GM21529 (cell line): Measurements from ENCODE around the gene GMCL2.
"Not testable (repeated sequence)": the region's sequence is repeated elsewhere in the genome, so short reads cannot be mapped to it uniquely, and the experiment has no call there.

ENCODE experiments used
- ATAC-seq: cut with Tn5 transposase; IDR thresholded peaks from one replicate; pipeline ENCODE4 v1.9.1; 2021; ENCODE audit not compliant: unreplicated experiment

Gene GMCL2, protein sequence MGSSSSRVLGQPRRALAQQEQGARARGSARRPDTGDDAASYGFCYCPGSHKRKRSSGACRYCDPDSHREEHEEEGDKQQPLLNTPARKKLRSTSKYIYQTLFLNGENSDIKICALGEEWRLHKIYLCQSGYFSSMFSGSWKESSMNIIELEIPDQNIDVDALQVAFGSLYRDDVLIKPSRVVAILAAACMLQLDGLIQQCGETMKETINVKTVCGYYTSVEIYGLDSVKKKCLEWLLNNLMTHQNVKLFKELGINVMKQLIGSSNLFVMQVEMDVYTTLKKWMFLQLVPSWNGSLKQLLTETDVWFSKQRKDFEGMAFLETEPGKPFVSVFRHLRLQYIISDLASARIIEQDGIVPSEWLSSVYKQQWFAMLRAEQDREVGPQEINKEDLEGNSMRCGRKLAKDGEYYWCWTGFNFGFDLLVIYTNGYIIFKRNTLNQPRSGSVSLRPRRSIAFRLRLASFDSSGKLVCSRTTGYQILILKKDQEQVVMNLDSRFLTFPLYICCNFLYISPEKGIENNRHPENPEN

DNA sequence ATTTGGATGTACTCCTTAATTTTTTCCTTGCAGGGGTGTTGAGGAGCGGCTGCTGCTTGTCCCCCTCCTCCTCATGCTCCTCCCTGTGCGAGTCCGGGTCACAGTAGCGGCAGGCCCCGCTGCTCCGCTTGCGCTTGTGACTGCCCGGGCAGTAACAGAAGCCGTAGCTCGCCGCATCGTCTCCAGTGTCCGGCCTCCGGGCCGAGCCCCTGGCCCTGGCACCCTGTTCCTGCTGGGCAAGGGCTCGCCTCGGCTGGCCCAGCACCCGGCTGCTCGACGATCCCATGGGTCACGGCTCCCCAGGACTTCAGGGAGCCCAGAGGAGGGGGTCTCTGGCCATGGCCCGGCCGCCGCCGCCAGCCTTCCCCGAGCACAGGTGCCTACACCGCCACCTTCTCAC, at the start of gene GMCL2:
Gene GMCL2 (minus strand): TSS at position 358 of the 400 bp plus-strand sequence. CDS start 72 bp downstream, at position 286.
- no peak for ATAC-seq

DNA sequence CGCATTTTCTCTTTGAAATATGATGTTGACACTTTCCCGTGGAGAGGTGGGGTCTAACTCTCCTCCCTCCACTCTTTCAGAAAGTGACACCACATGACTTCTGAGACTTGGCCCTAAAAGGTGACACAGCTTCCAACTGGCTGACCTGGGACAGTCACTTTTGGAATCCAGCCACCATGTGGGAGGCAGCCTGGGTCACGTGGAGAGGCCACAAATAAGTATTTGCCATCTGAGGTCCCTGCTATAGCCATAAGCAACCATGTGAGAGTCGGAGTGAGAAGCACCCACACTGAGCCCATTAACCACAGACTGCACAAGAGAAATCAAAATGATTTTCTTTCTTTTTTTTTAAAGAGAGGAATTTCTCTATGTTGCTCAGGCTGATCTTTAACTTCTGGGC, 49.5 kb upstream of the GMCL2 start:
- ATAC-seq, result no peak

DNA sequence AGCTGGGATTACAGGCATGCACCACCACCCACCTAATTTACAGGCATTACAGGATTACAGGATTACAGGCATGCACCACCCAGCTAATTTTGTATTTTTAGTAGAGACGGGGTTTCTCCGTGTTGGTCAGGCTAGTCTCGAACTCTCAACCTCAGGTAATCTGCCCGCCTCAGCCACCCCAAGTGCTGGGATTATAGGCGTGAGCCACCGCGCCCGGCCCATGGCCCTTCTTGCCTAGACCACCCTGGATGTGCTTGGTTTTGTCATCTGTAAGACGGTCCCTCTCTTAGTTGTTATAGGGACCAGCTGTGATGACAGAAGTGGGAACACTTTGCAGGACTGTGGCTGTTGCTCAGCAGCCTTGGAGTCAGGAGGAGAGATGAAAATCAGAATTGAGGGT, 49.0 kb upstream of the GMCL2 start:
- ATAC-seq, result no peak

DNA sequence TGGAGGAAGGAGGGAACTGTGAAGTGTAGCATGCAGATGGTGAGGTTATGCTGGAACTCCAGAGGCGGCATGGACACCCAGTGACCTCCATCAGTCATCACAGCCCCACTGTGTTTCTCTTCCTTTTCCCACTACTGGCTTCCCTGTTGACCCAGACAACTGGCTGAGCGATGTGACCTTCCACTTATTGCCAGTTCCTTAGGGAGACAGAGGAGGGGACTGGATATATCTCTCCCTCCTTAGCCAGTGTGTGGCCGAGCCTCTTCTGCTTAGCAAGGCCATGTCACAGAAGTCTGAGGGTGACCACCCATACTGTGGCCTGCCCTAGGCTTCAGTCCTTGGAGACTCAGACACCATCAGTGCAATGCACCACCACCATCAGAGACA, 48.4 kb upstream of the GMCL2 start:
- ATAC-seq, result no peak

DNA sequence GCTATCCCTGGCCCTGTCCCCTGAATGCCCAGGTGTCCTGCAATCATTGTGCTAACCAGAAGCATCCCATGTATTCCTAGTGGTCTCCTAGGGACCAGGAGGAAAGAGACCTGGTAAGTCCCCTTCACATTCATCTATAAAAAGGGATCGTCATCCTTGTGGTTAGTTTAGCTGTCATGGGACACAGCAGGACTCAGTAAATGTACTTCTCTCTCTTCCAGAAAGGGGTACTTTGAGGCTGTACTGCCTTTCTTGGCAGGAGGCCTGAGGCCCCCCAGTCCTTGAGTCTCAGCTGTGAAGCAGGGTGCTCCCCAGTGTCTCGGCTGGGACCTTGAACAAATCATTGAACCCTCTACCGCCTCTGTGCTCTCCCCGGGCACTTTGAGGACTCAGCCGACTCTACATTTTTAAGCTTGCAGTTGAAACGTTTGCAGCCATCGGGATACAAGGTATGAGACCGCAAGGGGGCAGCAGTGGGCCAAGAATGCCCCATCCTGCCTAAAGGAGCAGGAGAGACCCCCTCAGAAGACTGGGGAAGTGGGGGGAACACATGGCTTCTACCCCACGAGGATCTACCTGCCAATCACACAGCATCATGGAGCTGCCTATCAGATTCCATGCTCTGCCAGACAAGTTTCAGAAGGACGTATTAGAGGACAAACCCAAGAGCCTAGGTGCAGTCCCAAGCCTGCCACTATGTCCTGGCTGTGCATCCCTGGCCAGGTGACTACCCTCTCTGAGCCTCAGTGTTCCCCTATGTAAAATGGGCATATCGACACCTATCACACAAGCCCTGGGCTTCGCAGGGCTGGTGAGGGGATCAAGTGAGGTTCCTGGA, 47.8 kb upstream of the GMCL2 start:
- ATAC-seq, result peak; percentile 27

DNA sequence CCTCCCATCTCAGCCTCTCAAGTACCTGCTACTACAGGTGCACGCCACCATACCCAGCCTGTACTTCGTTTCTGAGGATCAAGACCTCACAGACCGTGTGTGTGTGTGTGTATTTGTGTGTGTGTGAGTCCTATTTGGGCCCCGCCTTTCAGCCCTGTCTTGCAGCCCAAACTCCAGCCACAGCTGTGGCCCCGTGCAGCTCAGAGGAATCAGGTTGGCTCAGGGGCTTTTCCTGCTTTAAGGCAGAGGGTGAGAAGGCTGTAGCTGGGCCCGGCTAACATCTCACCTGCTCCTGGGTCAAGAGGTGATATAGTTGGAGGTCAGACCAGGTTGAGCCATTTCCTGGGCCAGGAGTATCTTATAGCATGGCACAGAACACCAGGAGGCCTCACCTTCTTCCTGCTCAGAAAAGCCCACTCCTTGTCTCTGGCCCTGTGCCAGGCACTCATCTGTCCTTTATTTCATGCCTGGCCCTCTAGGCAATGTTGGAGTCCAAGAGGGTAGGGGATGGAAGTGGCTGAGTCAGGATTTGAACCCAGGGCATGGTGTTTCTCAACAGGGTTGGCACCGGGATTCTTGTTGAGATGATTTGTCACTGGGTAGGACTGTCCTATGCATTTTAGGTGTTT, 47.1 kb upstream of the GMCL2 start:
- ATAC-seq, result no peak

DNA sequence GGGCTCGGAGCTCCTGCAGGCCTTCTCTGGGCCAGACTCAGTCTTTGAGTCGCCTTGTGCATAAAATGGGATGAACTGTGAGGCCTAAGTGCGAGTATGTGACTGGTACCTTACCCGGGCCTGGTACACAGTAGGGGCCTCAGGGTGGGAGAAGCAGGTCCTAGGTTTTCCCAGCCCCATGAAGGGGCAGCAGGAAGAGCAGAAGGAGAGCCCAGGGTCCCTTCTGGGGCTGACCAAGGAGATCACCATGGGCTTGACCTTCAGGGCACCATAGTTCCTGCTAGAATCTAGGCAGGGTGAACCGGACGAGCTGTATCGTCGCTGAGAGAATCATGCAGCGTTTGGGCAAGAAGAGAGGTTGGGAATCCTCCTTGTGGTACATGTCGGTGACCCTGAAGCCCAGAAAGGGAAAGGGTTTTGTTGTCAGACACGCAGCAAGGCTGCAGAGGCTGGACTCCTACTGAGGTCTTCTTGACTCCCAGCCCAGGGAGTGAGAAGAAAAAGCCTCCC, 45.8 kb upstream of the GMCL2 start:
- ATAC-seq, result peak; percentile 33

DNA sequence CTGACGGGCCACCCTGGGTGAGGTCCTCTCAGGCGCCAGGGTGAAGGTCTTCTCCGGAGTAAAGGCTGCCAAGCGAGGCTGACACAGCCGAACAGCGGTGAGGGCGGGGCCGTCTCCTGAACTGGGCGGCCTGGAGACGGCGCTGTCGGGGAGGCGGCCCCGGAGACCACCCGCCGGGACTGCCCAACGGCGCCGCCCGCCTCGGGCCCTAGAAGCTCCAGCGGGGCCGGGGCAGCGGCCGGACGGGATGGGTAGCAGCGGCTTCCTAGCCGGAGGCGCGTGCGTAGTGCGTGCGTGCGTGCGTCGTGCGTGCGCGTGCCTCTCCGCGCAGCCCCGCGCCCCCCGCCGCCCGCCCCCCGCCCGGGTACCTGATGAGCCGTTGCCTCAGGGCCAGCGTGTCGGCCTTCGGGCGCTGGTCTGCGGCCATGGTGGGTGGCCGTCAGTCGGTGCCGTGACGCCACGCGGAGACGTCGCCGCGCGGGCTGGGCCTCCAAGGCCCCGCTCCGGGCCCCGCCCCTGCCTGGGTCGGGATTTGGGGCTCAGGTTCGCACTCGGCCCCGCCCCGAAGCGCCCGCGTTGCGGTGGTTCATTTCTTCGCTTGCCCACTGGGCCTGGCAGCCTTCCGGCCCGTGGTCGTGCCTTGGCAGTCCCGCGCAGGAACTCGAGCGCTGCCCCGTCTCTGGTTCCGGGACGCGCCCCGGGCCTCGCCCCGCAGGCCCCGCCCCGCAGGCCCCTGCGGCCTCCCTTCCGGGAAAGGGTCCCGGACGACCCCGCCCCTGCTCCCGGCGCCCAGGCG, 45.2 kb upstream of the GMCL2 start, which contains the start of gene PHYKPL:
Gene PHYKPL (minus strand): TSS at position 679 of the 796 bp plus-strand sequence. CDS start 252 bp downstream, at position 427.
- ATAC-seq, result peak; percentile 66

DNA sequence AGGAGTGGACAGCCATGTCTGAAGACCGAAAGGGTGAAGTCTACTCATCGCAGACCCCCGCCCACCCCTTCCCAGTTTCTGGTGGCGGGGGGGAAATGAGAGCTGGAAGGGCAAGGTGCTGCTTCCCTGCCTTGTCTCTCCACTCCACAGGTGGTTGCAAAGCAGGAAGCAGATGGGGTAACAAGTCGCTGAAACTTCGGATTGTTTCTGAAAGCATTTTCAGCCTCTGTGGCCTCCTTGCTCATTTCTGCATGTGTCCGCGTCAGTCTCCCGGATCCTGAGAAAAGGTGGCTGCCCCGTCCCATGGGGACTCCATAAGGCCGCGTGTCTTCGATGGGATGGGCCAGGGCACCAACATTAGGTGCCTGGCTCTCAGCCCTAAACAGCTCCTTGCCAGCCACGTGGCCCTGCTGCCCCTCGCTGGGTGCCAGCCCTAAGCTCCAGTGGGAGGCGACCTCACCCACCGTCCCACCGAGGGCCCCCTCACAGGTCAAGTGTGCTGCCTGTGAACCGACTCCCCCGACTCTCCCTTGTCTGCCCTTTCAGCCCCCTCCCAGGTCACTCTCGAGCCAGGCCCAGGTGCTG, 44.5 kb upstream of the GMCL2 start:
- no peak for ATAC-seq

DNA sequence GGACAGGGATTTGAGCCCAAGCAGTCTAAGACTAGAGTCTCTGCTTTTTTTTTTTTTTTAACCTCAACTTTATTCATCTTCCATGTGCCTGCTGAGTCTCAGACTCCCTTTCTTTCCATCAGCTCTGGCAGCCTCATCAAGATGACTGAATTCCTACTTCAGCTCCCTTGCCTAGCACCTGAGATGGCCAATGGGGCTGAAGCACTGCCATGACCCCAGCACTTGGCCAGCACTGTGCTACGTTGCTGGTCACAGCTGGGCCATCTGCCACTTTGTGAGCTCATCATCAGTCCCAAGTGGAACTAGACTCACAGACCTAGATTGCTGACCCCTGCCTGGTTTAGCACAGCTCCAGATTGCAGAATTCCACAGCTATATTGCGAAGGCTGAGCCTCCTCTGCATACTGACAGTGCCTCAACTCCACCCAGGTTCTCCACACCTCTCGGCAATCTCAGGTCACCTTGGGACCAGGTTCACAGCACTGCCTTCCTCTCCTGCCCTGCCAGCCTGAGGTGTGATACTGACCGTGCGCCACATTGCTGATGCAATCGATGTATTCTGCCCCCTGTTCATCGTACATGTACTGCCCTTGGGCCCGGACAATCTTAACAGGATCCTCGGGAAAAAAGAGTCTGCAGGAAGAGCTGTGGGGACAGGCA, 43.8 kb upstream of the GMCL2 start:
- ATAC-seq, result no peak

DNA sequence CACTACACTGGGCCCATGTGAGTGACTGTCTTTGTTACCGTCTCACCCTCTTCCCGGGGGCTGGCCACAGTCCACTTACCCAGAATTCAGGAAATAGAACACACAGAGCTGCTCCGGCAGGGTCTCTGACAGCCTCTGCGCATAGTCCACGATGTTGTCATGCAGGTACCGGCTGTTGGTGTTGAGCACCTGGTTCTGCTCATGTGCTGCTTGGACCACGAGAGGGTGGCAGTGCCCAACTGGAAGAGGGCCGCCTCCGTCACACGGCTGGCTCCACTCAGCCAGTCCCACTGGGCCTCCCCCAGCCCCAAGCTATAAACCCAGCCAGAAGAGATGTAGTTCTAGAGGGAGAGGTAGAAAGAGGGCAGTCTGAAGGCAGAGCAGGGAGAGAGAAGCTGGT, 42.7 kb upstream of the GMCL2 start:
- no peak for ATAC-seq

DNA sequence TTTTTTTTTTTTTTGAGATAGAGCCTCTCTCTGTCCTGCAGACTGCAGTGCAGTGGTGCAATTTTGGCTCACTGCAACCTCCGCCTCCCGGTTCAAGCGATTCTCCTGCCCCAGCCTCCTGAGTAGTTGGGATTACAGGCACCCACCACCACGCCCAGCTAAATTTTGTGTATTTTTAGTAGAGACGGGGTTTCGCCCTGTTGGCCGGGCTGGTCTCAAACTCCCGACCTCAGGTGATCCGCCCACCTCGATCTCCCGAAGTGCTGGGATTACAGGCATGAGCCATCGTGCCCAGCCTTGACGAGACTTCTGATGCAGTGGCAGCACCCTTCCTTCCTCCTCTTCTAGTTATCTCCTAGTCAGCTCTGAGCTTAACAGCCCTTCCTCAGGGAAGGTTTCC, 41.9 kb upstream of the GMCL2 start:
- not testable (repeated sequence) for ATAC-seq

DNA sequence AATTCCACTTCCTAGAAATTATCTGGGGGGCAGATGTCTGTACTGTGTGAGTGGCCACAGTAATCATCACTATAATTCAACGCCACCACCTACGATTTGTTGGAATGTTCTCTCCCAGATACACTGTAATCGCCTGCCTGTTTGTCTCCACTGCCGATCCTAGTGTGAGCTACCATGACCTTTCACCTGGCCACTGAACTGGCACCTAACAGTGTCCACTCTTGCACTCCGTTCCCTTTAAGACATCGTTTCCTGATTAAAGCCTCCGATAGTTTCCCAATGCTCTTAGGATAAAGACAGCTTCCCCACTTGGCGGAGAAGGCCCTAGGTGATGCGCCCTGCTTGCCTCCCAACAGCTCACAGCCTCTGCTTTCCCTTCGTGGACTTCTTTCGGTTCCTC, 41.4 kb upstream of the GMCL2 start:
- ATAC-seq, result no peak

DNA sequence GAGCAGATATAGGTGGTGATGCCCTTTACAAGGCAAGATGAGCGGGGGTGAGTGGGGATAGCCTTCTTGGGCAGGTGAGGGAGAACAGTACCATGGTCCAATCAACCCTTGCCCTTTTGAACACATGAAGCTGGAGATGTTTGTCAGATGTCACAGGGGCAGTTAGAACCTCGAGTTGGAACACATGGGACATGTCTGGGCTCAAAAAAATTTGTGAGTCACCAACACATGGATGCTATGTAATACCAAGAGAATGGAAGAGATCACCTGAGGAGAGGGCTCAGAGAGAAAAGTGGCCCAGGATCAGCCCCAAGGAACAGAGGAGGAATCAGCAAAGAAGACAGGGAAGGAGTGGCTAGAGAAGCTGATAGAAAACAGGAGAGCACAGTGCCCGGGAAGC, 40.8 kb upstream of the GMCL2 start:
- no peak for ATAC-seq

DNA sequence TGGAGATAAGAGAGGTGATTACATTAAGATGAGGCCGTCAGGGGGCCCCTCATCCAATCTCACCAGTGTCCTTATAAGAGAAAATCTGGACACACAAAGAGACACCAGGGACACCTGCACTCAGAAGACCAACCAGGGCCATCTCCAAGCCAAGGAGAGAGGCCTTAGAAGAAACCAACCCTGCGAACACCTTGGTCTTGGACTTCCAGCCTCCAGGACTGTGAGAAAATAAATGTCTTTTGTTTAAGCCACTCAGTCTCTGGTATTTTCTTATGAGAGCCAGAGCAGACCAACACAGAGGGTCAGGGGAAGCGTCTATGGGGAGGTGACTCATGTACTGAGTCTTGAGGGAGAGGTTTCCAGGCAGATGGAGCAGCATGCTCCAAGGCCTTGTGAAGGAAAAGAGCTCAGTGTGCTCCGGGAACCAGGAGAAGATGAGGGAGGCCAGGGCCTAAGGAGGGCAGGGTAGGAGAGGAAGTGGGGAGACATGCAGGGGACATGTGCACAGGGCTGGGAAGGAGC, 40.0 kb upstream of the GMCL2 start:
- ATAC-seq, result no peak

DNA sequence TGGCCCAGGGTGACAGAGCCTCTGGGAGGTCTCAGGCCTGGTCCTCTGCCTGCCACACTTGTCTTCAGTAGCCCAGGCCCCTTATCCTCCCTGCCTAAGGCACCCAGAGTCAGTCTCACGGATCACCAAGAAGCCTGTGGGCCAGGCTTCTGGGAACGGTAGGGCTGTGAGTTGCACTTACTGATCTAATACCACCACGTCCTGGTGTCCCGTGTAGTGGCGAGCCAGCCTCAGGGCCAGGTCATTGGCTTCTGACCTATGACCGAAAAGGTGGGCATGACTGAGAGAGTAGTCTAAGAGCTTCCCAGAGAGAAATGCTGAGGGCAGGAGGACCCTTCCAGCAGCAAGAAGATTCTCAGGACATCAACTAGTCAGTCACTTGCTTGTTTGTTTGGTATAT, 38.0 kb upstream of the GMCL2 start:
- no peak for ATAC-seq

DNA sequence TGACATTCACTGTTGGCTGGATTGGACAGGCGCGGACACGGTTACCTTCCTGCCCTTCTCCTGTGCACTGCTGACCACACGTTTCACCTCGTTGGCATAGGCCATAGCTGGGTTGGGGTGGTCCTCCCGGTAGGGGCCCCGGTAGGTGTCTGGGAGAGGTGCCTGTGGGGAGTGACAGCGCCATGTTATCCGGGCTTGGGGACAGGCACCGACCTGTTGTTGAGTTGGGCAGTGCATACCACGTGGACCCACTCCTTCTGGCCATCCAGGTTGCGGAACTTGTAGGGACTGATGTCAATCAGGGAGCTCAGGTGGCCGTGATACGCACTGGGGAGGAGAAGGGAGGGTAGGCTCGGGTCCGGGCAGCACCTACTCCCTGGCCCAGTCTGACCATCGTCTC, 37.2 kb upstream of the GMCL2 start:
- no peak for ATAC-seq

DNA sequence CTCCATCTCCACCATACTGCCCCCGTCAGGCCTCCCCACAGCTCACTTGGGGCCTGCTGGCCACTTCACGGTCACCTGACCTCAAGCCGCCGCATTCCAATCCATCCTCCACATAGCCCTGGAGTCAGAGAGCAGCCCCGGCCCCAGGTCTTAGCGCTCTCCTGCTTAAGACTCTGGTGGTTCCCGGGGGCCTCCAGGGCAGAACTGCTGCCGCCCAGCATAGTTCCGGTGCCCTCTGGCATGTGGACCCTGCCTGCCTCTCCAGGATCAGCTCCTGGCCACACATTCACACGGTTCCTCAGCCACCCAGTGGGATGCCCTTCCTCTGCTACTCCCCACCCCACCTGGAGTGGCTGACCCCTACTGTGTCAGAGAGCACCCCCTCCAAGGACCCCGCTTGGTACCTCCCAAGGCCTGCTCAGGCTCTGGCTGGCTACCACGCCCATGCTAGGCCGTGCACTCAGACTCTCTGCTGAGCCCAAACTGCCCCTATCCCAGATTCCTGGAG, 36.7 kb upstream of the GMCL2 start:
- no peak for ATAC-seq

DNA sequence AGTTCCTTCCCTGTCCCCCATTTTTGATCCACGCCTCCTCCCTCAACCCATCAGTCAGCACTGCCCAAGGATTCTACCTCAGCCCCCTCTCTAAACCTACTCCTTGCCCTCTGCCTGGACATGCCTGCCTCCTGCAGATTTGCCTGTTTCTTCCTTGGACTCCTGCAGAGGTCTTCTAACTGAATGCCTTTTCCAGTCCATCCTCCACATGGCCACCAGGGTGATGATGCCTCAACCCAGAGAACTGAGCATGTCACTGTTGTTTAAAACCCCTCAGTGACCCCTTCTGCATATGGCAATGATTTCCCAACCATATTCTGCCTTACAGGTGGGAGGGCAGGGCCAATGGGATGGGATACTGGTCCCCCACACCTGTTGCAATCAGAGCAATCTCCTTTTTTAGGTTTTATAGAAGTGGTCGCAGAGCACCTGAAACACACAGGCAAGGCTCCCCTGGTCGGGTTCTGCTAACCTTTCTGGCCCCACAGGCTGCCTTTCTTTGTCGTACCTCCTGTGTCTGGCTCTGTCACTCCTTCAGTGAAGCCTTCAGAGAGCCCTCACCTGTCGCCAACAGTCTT, 36.1 kb upstream of the GMCL2 start:
- no peak for ATAC-seq
